Activated CD4-positive, alpha-beta memory T cell treated with anti-CD3 and anti-CD28 coated beads, Interleukin-2, amount 10 ng/mL, durations not matched to agents 7 days and 5 days (primary cell): ENCODE data around the gene ATAD1. TPM values are rescaled to one million over a fixed set of nuclear protein-coding genes. Genes with fewer than 3 reads are reported as not detected.
"Not testable (repeated sequence)": the region's sequence is repeated elsewhere in the genome, so short reads cannot be mapped to it uniquely, and the experiment has no call there.

Source experiments
- CTCF ChIA-PET: fragments of 350-600 bp; sonication (Branson Sonifier 250); formaldehyde crosslinking; loops from one replicate; lab custom pipeline; 2021; ENCODE audit warnings: antibody characterized with exemption, inconsistent platforms; lab: Charles Lee
- POLR2A ChIA-PET: fragments of 350-600 bp; sonication (Branson Sonifier 250); formaldehyde crosslinking; loops from one replicate; lab custom pipeline; 2021; ENCODE audit warnings: antibody characterized with exemption; lab: Charles Lee
- DNase-seq: peaks from one replicate; pipeline ENCODE4 v3.0.0-alpha.2; 2020
- H3K27ac Mint-ChIP-seq: one replicate; pipeline ENCODE4 v1.8.0; 2021; ENCODE audit warnings: mild to moderate bottlenecking, mixed read lengths
- H3K27me3 Mint-ChIP-seq: one replicate; pipeline ENCODE4 v1.8.0; 2021; ENCODE audit warnings: mixed read lengths
- H3K36me3 Mint-ChIP-seq: one replicate; pipeline ENCODE4 v1.8.0; 2021; ENCODE audit warnings: low read depth, mixed read lengths
- H3K4me1 Mint-ChIP-seq: one replicate; pipeline ENCODE4 v1.8.0; 2021; ENCODE audit warnings: mixed read lengths
- H3K4me3 Mint-ChIP-seq: one replicate; pipeline ENCODE4 v1.8.0; 2021; ENCODE audit warnings: mild to moderate bottlenecking, mixed read lengths
- H3K9me3 Mint-ChIP-seq: one replicate; pipeline ENCODE4 v1.8.0; 2021; ENCODE audit warnings: mixed read lengths
- total RNA-seq, 2 experiments: library from RNA; stranded (reverse); gene quantifications; one replicate each; pipeline ENCODE4 v1.2.3, GENCODE V29; 2021

ATAD1 gene, protein sequence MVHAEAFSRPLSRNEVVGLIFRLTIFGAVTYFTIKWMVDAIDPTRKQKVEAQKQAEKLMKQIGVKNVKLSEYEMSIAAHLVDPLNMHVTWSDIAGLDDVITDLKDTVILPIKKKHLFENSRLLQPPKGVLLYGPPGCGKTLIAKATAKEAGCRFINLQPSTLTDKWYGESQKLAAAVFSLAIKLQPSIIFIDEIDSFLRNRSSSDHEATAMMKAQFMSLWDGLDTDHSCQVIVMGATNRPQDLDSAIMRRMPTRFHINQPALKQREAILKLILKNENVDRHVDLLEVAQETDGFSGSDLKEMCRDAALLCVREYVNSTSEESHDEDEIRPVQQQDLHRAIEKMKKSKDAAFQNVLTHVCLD
- total RNA-seq, result 10 to 100 TPM; 38.5 to 42.2 TPM

GRCh38 chr10:87817609-87818504 is at the start of gene ATAD1:
TSS of gene ATAD1 (minus strand) at chr10:87818226. CDS start at chr10:87814599, 3,627 bp downstream.
- DNase-seq, result peak; percentile 91
- Mint-ChIP-seq H3K9me3 (no peaks in the 10 kb centered on the region), H3K4me3 (peak within 1 kb of the TSS; percentile 98), H3K4me1 (peaks cover 35% of the 10 kb centered on the region), H3K27me3 (peaks cover 2% of the 10 kb centered on the region), H3K27ac (peak within 1 kb of the TSS; percentile 82), H3K36me3 (peaks cover 22% of the 10 kb centered on the region)
- CTCF ChIA-PET, result interaction anchor here (0.7 to 2.4 kb wide), 13 partner anchors 11 to 765 kb away, joined by 3 to 10 read pairs (median 4); partner anchors contain the start of genes KLLN, PTEN and RNLS
- POLR2A ChIA-PET, result interaction anchor here (0.6 to 3.5 kb wide), 19 partner anchors 10 to 1173 kb away, joined by 3 to 74 read pairs (median 4); partner anchors contain the start of genes FAS, KLLN, PTEN and STAMBPL1

GRCh38 chr10:87867453-87867852 is 49.4 kb upstream of the ATAD1 start:
- peak overlapping the region; percentile 92 for H3K4me3 Mint-ChIP-seq
- DNase-seq, result no peak
- H3K9me3 Mint-ChIP-seq, result no peaks in the 10 kb centered on the region
- no peak overlapping the region for H3K27ac Mint-ChIP-seq
- peaks cover 49% of the 10 kb centered on the region for H3K36me3 Mint-ChIP-seq
- peaks cover 45% of the 10 kb centered on the region for H3K4me1 Mint-ChIP-seq
- POLR2A ChIA-PET, result no interaction called here
- CTCF ChIA-PET, result no interaction called here
- no peaks in the 10 kb centered on the region for H3K27me3 Mint-ChIP-seq

DNA sequence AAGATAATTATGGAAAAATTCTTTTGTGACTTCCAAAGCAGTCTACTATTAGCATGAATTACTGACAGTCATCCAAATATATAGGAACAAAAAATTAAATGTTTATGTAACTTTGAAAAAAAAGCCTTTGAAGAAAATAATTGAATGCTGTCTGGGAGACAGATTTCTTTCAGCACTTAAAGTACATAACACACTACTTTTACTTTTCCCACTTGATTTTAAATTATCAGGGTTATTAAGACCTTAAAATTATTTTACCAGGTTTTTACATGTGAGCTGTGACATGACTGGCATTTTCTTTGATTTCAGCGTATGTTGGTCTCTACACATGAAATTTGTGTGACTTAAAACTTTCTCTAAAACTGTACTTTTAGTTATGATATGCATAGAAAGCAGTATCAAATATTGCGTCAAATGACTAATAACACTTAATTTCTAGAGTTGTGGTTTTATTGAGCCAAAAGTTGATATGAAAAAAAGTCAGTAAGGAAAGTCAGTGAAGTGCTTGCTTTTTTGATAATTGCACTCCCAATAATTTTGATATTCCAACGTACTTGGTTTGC is 48.5 kb upstream of the ATAD1 start:
- ChIA-PET CTCF (interaction anchor here (1.0 to 2.5 kb wide), 4 partner anchors 48 to 522 kb away, joined by 3 to 19 read pairs (median 3); no protein-coding TSS in a partner anchor), POLR2A (interaction anchor here (1.0 to 6.5 kb wide), 3 partner anchors 49 to 520 kb away, joined by 4 to 136 read pairs (median 5); partner anchors contain the start of gene ATAD1)
- DNase-seq, result no peak
- H3K9me3 Mint-ChIP-seq, result no peaks in the 10 kb centered on the region
- no peaks in the 10 kb centered on the region for H3K27me3 Mint-ChIP-seq
- H3K4me1 Mint-ChIP-seq, result peaks cover 49% of the 10 kb centered on the region
- peaks cover 47% of the 10 kb centered on the region for H3K36me3 Mint-ChIP-seq
- no peak overlapping the region for H3K27ac Mint-ChIP-seq
- peak overlapping the region; percentile 92 for H3K4me3 Mint-ChIP-seq

DNA sequence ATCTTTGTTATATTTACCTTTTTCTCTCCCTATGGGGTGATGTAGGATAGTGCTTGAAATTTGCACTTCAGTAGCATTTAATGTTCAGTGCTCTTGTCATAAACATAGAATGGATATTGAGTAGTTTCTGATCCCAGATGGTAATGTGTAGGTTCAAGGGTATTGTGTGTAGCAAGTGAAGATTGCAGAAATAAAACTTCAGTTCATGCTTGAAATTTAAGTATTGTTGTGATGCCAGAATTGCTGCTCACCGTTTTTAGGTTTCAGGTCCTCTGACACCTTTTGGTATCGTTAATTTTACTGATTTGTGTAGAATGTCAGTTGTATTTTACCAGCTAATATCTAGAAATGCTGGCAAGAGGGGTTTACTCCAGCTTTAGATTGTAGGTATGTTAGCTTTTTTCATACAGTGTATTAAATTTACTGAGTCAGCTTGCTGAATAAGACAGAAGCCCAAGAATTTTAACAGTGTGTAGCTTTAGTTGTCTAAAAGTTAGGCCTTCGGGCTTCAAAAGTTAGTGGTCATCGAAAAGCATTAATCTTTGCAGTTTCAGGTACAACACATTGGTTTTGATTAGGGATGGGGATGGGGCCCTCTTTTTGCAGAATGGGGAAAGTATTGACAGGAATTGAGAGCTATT is 47.3 kb upstream of the ATAD1 start:
- H3K9me3 Mint-ChIP-seq, result no peaks in the 10 kb centered on the region
- H3K4me1 Mint-ChIP-seq, result peaks cover 49% of the 10 kb centered on the region
- POLR2A ChIA-PET, result interaction anchor here (1.0 to 6.5 kb wide), 6 partner anchors 17 to 521 kb away, joined by 4 to 136 read pairs (median 26); partner anchors contain the start of gene ATAD1
- DNase-seq, result no peak
- CTCF ChIA-PET, result interaction anchor here (0.8 to 2.5 kb wide), 5 partner anchors 47 to 523 kb away, joined by 3 to 19 read pairs (median 3); partner anchors contain the start of gene ATAD1
- peak overlapping the region; percentile 80 for H3K27ac Mint-ChIP-seq
- no peaks in the 10 kb centered on the region for H3K27me3 Mint-ChIP-seq
- peaks cover 39% of the 10 kb centered on the region for H3K36me3 Mint-ChIP-seq
- H3K4me3 Mint-ChIP-seq, result peak overlapping the region; percentile 92

DNA sequence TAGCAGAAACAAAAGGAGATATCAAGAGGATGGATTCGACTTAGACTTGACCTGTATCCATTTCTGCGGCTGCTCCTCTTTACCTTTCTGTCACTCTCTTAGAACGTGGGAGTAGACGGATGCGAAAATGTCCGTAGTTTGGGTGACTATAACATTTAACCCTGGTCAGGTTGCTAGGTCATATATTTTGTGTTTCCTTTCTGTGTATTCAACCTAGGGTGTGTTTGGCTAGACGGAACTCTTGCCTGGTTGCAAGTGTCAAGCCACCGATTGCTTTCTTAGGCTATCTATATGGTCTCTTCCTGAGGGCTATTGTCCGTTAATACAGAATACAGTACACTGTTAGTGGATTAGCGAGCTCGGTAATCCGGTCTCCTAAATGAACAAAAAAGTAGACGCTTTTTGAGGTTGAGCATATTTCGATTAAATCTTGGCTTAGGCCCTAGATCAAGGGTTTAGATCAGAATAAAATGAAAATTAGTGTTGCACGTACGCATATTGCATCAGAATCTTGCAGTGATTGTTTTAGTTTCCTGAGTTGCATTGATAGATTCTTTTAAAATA is 46.6 kb upstream of the ATAD1 start:
- no peaks in the 10 kb centered on the region for H3K9me3 Mint-ChIP-seq
- CTCF ChIA-PET, result interaction anchor here (1.1 to 2.5 kb wide), 2 partner anchors 522 to 524 kb away, joined by 3 to 19 read pairs; no protein-coding TSS in a partner anchor
- peak; percentile 17 for DNase-seq
- peak overlapping the region; percentile 92 for H3K4me3 Mint-ChIP-seq
- POLR2A ChIA-PET, result interaction anchor here (1.0 to 6.5 kb wide), 7 partner anchors 18 to 527 kb away, joined by 3 to 136 read pairs (median 26); partner anchors contain the start of gene ATAD1
- peak overlapping the region; percentile 80 for H3K27ac Mint-ChIP-seq
- no peaks in the 10 kb centered on the region for H3K27me3 Mint-ChIP-seq
- H3K4me1 Mint-ChIP-seq, result peaks cover 47% of the 10 kb centered on the region
- H3K36me3 Mint-ChIP-seq, result peaks cover 37% of the 10 kb centered on the region

DNA sequence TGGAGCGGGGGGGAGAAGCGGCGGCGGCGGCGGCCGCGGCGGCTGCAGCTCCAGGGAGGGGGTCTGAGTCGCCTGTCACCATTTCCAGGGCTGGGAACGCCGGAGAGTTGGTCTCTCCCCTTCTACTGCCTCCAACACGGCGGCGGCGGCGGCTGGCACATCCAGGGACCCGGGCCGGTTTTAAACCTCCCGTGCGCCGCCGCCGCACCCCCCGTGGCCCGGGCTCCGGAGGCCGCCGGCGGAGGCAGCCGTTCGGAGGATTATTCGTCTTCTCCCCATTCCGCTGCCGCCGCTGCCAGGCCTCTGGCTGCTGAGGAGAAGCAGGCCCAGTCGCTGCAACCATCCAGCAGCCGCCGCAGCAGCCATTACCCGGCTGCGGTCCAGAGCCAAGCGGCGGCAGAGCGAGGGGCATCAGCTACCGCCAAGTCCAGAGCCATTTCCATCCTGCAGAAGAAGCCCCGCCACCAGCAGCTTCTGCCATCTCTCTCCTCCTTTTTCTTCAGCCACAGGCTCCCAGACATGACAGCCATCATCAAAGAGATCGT is 46.0 kb upstream of the ATAD1 start:
- ChIA-PET CTCF (interaction anchor here (2.2 to 3.8 kb wide), 5 partner anchors 13 to 528 kb away, joined by 5 to 52 read pairs (median 16); partner anchors contain the start of gene ATAD1), POLR2A (interaction anchor here (1.0 to 6.5 kb wide), 13 partner anchors 12 to 1126 kb away, joined by 3 to 136 read pairs (median 8); partner anchors contain the start of genes ATAD1, FAS and STAMBPL1)
- H3K9me3 Mint-ChIP-seq, H3K27me3 Mint-ChIP-seq: not testable (repeated sequence)
- Mint-ChIP-seq H3K27ac (peak overlapping the region; percentile 80), H3K4me1 (peaks cover 44% of the 10 kb centered on the region), H3K4me3 (peak overlapping the region; percentile 92), H3K36me3 (peaks cover 37% of the 10 kb centered on the region)
- DNase-seq, result peak; percentile 48

GRCh38 chr10:87863053-87863943 is 45.3 kb upstream of the ATAD1 start, which contains the start of the genes KLLN and PTEN:
TSS of gene KLLN (minus strand) at chr10:87863533. CDS start at chr10:87862487, 1,046 bp downstream.
TSS of gene PTEN (plus strand) at chr10:87863625. CDS start at chr10:87864470, 845 bp downstream.
- Mint-ChIP-seq H3K27me3 (no peaks in the 10 kb centered on the region), H3K9me3 (no peaks in the 10 kb centered on the region), H3K4me3 (peak within 1 kb of the TSS; percentile 92), H3K36me3 (peaks cover 31% of the 10 kb centered on the region), H3K27ac (peak within 1 kb of the TSS; percentile 93), H3K4me1 (peaks cover 37% of the 10 kb centered on the region)
- POLR2A ChIA-PET, result interaction anchor here (0.5 to 6.5 kb wide), 24 partner anchors 11 to 1127 kb away, joined by 3 to 136 read pairs (median 6); partner anchors contain the start of genes ATAD1, FAS, RNLS and SHLD2
- CTCF ChIA-PET, result interaction anchor here (1.2 to 3.8 kb wide), 9 partner anchors 12 to 702 kb away, joined by 3 to 52 read pairs (median 5); partner anchors contain the start of gene ATAD1
- DNase-seq, result peak; percentile 83

- peaks cover 29% of the 10 kb centered on the region for H3K36me3 Mint-ChIP-seq
- peak; percentile 77 for DNase-seq
- H3K27ac Mint-ChIP-seq, result peak overlapping the region; percentile 93
- no peaks in the 10 kb centered on the region for H3K9me3 Mint-ChIP-seq
- H3K4me1 Mint-ChIP-seq, result peaks cover 33% of the 10 kb centered on the region
- ChIA-PET CTCF (interaction anchor here (1.2 to 3.8 kb wide), 10 partner anchors 11 to 703 kb away, joined by 3 to 52 read pairs (median 5); partner anchors contain the start of gene ATAD1), POLR2A (interaction anchor here (0.8 to 6.5 kb wide), 31 partner anchors 11 to 1552 kb away, joined by 3 to 136 read pairs (median 4); partner anchors contain the start of genes ATAD1, FAS, IFIT5 and RNLS)
- no peaks in the 10 kb centered on the region for H3K27me3 Mint-ChIP-seq
- peak overlapping the region; percentile 92 for H3K4me3 Mint-ChIP-seq
Observed at GRCh38 chr10:87862679-87863052, 44.6 kb upstream of the ATAD1 start.

DNA sequence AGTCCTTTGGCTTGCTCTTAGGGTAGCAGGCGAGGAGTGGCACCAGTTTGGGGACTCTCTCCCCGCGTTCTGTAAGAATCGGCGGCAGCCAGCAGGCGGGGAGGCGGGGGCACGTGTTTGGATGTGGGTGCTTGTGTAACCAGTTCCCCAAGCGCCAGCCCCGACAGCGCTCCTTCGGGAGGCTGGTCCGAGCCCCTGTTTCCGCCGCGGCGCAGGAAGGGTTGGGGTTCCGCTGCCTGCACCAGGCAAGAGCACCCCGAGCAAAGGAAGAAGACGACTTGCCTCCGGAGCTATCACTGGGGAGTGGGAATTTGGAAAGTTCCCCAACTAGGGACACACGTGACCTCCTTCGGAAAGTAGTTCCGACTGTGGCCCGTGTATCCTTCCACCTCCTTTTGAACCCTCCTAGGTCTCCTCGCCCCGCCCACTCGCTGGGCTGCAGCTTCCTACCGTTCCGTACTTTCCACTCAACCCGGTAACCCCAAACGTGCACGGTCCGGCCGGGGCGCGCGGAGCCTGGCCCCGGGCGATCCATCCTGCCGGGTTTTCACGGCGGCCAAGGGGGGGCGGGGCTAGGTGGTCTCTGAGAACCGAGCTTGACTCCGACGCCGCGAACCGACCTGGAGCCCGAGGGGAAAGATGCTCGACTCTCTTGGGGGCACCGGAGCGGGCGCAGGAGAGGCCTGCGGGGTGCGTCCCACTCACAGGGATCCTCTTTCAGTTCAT is 44.1 kb upstream of the ATAD1 start:
- ChIA-PET POLR2A (interaction anchor here (0.6 to 6.5 kb wide), 32 partner anchors 8 to 1552 kb away, joined by 3 to 136 read pairs (median 4); partner anchors contain the start of genes ATAD1, FAS, IFIT1 and IFIT5), CTCF (interaction anchor here (0.6 to 3.8 kb wide), 12 partner anchors 9 to 704 kb away, joined by 3 to 52 read pairs (median 4); partner anchors contain the start of gene ATAD1)
- Mint-ChIP-seq H3K4me3 (peak overlapping the region; percentile 92), H3K27ac (peak overlapping the region; percentile 93), H3K9me3 (no peaks in the 10 kb centered on the region), H3K36me3 (peaks cover 25% of the 10 kb centered on the region), H3K4me1 (peaks cover 29% of the 10 kb centered on the region), H3K27me3 (no peaks in the 10 kb centered on the region)
- peak; percentile 95 for DNase-seq
